ENCODE results near the gene HOXD13. TPM values are rescaled to one million over a fixed set of nuclear protein-coding genes. Genes with fewer than 3 reads are reported as not detected.
A peak's percentile ranks its signal among the peaks of the same experiment; 100 is the strongest.

The HOXD13 gene
- total RNA-seq, 1 donor from 2014 or later: not detected

- no peaks in the 10 kb centered on the region for H3K9me3 ChIP-seq (replicated peaks)
- TF ChIP-seq CTCF (IDR thresholded peaks at IDR 0.05; ENCODE audit: borderline replicate concordance): no peak
- no peak overlapping the region for H3K4me3 ChIP-seq
- H3K4me1 ChIP-seq: peaks cover 49% of the 10 kb centered on the region
- H3K27ac ChIP-seq (replicated peaks): no peak overlapping the region
- peaks cover 99% of the 10 kb centered on the region for H3K27me3 ChIP-seq (ENCODE audit: low read depth)
- H3K36me3 ChIP-seq: no peaks in the 10 kb centered on the region
- intact Hi-C loops (cut with micrococcal nuclease): no loop called here
- no peak for DNase-seq
These were observed 10.7 kb downstream of the HOXD13 start for GRCh38 chr2:176103194-176103593.

GRCh38 chr2:176103742-176104315 lies 11.3 kb downstream of the HOXD13 start:
- Histone ChIP-seq H3K4me1 (peaks cover 49% of the 10 kb centered on the region), H3K4me3 (peak overlapping the region; percentile 19)
- intact Hi-C loops (cut with micrococcal nuclease): no loop called here

GRCh38 chr2:176104316-176105077 lies 12.0 kb downstream of the HOXD13 start:
- Histone ChIP-seq H3K4me3 (peak overlapping the region; percentile 19), H3K4me1 (peaks cover 54% of the 10 kb centered on the region), H3K27ac (replicated peaks) (no peak overlapping the region)

More at GRCh38 chr2:176103742-176104315, 11.3 kb downstream of the HOXD13 start:
- no peak for DNase-seq
- Histone ChIP-seq H3K9me3 (replicated peaks) (no peaks in the 10 kb centered on the region), H3K36me3 (no peaks in the 10 kb centered on the region), H3K27ac (replicated peaks) (no peak overlapping the region), H3K27me3 (ENCODE audit: low read depth) (peaks cover 99% of the 10 kb centered on the region)
- TF ChIP-seq CTCF (IDR thresholded peaks at IDR 0.05; ENCODE audit: borderline replicate concordance): no peak

GRCh38 chr2:176105078-176105729 lies 12.7 kb downstream of the HOXD13 start:
- peaks cover 99% of the 10 kb centered on the region for H3K27me3 ChIP-seq (ENCODE audit: low read depth)
- no peaks in the 10 kb centered on the region for H3K9me3 ChIP-seq (replicated peaks)
- H3K4me1 ChIP-seq: peaks cover 48% of the 10 kb centered on the region

More at GRCh38 chr2:176104316-176105077, 12.0 kb downstream of the HOXD13 start:
- Histone ChIP-seq H3K36me3 (no peaks in the 10 kb centered on the region), H3K9me3 (replicated peaks) (no peaks in the 10 kb centered on the region), H3K27me3 (ENCODE audit: low read depth) (peaks cover 99% of the 10 kb centered on the region)
- intact Hi-C loops (cut with micrococcal nuclease): no loop called here
- no peak for DNase-seq
- no peak for TF ChIP-seq CTCF (IDR thresholded peaks at IDR 0.05; ENCODE audit: borderline replicate concordance)

More at GRCh38 chr2:176105078-176105729, 12.7 kb downstream of the HOXD13 start:
- Histone ChIP-seq H3K36me3 (no peaks in the 10 kb centered on the region), H3K27ac (replicated peaks) (no peak overlapping the region), H3K4me3 (peak overlapping the region; percentile 19)
- DNase-seq: no peak
- intact Hi-C loops (cut with micrococcal nuclease): no loop called here
- no peak for TF ChIP-seq CTCF (IDR thresholded peaks at IDR 0.05; ENCODE audit: borderline replicate concordance)

Measured in left ventricle myocardium inferior (tissue), 1 donor.